Muscle of arm (tissue), 12 donors: ENCODE data around the gene SERPING1. TPM values are rescaled to one million over a fixed set of nuclear protein-coding genes. Genes with fewer than 3 reads are reported as not detected.

Experiments
- DNase-seq: peaks from one replicate; pipeline ENCODE4 v3.0.0-alpha.2; 2013
- polyA plus RNA-seq, 12 donors: library from polyadenylated mRNA; unstranded; fragments of 120-200 nt; gene quantifications; one replicate each; pipeline ENCODE4 v1.2.1, GENCODE V29; 2013; ENCODE audit not compliant: insufficient read length in 12 of 12

Gene SERPING1
- polyA plus RNA-seq, 12 donors, result 74.1 to 187 (median 90.7) TPM; not detected in 1

DNA sequence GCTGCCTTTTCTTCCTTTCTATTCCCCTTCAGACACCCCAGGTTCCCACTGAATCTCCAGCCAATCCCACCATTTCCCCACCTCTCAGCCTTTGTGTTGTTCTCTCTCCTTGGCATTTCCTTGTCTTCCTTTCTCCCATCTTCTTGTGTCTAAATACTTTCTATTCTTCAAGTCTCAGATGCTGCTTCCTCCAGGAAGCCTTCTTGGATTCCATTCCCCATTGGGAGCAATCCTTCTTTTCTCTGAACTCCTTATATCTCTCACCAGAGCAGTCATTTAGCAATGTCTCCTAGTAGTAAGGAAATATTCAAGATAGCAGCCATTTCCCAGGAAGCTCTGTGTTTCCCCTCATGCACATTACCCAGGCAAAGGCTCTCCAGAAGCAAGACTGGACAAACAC, 36.8 kb downstream of the SERPING1 start:
- no peak for DNase-seq

DNA sequence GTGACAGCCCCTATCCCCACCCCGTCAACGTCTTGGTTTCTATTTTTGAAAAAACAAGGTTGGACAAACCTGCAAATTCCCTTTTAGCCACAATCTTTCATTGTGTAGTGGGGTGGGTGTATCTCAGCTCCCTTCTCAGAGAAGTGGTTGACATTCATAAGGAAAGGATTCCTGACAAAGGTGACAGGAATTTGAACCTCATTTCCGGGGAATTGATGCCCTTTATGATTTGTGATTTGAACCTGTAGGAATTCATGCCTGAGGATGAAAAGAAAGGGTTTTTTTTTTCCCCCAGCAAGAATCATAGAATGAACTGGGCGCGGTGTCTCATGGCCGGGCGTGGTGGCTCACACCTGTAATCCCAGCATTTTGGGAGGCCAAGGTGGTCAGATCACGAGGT, 37.8 kb downstream of the SERPING1 start:
- no peak for DNase-seq

DNA sequence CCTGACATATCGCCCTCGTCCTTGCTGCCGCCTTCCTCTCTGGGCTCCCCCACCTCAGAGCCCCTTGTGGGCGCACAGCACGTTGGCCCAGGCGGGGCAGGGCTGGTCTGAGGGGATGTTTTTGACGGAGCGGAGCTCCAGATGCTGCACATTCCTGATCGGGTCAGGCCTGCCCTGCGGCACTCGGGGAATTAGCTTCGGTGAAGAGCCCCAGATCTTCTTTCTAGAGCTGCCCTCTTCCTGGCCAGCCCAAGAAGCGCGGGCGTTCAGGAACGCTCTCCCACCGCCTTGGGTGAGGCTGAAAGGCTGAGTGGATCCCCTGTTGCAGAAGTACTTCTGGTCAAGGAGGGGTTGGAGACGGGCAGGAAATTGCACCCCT, 40.1 kb downstream of the SERPING1 start:
- peak; percentile 26 for DNase-seq

DNA sequence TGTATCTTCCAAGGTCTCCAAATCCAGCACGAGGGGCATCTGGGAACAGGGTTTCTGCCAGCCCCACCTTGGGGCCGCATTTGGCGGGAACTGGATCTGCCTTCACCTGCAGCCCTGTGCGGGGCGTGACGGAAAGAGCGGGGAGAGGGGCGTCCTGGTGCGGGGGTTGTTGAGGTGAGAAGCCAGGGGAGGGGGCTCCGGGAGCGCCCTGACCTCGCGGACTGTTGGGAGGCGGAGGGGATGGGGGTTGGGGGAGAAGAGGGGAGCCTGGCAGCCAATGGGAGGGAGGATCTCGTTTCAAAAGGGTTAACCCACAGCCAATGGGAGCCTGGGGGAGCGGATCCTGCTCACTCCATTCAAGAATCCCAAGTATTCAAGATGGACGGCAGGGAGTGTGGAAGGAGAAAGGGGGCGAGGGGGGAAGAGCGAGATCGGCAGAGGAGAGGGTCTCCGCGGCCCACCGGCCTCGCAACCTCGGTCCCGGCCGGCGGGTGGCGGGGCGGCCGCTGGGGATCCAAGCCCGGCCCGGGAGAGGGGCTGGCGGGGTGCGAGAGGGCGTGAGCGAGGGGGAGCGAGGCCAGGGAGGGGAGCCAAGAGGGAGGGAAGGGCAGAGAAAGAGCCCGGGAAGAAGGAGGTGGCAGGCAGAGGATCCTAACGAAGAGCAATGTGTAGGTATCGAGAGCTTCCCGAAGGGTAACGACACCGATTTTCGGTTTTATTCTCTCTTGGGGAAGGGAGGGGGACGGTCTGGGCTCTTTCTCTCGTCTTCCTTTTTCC, 40.7 kb downstream of the SERPING1 start:
- DNase-seq, result peak; percentile 90

DNA sequence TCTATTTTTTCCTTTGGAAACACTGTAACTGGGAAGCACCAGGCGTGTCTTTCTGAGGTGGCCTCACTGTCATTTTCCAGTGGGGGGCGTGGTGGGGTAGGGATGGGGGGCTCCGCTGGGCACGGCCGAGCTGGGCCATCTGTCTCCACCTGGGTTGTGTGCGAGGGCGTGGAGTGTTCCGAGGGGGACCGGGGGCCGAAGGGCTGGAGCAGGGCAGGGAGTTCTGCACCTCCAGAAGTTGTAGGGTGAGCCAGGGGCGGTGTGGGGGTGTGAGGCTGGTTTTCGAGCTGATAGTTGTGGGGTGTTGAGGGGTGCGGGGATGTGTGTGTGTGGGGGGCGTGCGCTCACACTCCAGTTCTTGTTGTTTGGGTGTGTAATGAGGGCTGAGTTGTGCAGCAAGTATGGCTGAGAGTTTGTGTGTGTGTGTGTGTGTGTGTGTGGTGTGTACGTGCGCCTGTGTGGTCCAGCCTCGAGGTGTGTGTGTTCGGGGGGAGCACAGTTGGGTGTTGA, 41.4 kb downstream of the SERPING1 start:
- DNase-seq, result no peak

DNA sequence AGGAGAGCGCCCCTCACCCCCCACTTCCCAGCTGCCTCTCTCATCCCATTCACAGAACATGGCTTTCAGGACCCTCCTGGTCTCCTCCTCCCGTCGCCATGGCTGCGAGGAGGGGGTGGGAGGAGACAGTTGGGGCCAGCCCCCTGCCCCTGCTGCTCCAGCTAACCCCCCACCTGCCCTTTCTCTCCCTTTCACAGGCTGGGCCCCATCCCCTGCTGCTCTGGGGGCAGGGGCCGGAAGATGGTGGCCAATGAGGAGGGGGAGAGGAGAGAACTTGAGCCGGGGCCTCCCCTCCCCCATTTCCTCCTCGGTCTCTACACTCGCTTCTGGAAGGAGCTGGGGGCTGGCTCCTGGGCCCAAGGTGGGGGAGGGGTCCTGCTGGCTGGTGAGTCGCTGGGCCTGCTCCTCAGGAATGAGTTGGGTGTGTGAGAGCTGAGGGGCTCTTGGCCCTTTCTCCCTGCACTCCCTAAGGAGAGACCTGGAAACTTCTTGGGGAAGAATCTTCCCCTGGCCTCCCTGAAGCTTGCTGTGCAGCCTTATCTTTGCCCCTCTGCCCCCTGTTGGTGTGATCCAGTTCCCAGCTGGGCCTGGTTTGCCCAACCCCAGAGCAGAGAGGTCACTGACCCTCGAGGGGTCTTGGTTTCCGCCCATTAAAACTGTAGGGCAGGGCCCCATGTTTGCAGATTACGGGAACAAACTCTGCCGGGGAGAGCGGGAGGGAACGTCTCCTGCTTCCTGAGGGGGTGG, 42.0 kb downstream of the SERPING1 start:
- peak; percentile 82 for DNase-seq

DNA sequence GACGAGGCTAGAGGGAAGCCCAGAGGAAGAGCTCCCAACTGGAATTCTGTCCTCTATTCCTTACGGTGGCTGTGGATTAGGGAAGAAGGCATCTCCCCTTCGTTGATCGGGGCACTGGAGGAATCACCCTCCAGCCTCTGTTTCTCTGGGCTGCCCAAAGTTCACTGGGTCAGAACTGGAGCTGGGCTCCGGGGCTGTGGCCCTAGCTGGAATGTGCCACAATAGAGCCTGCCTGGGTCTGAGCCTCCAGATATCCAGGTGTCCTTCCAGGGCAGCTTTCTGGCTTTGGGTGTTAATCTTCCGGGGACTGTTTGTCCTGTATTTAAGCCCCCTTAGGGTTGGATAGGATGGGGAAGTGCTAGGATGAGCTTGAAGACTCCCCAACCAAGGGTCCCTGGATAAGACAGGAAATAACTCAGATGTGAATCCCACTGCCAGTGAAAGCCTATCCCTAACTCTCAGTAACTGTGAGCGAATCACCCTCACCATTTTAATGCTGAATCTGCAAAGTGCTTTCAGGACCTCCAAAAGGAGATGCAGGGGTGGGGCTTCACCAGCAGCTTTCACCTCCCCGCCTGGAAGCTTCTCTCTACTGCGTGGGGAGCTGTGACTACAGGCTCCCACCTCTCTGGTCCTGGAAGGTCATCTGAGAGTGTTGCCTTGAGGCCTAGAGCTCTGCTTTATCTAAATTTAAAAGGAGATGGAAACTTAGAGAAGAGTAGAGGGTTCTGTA, 42.7 kb downstream of the SERPING1 start:
- DNase-seq, result no peak

DNA sequence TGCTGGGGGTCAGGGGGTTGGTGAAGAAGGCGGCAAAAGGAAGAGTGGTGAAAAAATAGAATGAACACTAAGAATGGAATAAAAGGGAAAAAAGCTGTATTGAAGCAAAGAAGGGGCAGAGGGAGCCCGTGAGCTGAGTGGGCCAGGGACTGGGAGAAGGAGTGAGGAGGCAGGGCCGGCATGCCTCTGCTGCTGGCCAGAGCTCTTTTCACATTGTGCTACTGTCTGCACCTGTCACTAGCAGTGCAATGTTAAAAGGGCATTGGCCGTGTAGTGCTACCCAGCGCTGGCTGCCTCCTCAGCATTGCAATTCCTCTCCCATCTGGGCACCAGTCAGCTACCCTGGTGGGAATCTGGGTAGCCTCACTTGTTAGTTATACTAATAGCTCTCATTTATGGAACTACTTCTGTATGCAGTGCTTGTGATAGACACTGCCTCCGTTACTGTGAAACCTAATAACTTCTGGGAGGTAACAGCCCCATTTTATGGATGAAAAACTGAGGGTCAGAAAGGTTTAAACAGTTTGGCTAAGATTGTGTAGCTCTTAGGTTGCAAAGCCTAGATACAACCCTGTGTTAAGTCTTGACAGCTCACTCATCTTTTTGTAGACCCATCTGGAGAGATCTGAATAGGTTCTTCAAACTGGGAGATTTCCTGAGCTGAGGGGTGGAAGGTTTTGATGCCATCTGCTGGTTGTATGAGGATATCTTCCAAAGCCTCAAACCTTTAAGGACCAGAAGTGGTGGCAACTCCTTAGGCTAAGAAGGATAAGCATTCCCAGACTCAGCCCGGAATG, 43.7 kb downstream of the SERPING1 start:
- no peak for DNase-seq

DNA sequence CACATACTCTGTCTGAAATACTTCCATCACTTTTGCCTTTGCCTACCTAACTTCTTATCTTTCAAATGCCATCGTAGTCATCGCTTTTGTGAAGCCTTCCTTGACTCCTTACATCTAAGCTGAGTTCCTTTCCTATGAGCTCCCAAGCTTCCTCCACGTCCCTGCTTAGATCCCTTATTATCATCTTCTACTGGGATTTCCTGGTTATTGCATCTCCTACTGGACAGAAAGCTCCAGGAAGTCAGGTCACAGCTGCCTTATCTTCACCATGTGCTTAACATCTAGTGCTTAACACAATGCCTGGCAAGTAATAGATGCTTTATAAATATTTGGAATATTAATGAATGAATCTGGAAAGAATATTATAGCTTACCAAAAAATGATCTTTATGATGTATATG, 46.3 kb downstream of the SERPING1 start:
- no peak for DNase-seq

DNA sequence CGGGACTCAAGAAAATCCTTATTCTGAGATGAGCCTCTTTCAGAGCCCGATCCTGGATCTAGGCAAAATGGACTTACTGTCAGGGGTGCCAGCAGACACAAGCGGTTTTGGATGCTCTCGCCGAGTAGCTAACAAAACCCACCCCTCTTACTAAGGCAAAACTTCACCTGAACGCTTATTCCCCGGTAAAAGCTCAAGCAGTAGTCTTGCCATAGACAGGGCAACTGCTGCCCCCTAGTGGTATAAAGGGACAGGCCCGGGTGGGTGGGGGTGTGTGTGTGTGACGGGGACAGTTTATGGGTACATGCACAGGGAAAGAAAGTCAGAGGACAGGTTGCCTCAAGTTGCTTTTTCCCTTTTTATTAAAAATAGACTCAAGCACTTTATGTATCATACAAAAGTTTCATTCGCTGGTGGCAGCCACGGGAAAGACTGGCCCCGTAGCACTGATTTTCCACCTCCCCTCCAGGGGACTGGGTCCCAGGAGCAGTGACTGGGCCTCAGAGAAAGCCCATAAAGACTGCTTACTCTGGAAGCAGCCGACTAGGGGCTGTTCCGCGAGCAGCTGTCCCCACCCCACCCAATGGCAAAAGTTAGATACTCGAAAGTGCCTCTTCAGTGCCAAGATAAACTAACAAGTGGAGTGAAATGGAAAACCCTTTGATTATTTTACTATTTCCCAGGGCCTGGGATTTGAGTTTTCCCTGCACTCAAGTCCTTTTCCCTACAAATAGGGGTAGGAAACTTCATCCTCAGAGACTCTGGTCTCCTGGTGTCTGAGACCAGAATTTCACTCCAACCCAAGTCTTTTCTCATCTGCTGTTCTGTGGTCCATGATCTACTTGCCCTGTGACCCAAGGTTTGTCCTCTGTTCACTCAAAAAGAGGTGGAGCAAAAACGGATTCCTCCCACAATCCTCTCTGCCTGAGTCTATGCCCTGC, 47.5 kb downstream of the SERPING1 start:
- peak; percentile 78 for DNase-seq

DNA sequence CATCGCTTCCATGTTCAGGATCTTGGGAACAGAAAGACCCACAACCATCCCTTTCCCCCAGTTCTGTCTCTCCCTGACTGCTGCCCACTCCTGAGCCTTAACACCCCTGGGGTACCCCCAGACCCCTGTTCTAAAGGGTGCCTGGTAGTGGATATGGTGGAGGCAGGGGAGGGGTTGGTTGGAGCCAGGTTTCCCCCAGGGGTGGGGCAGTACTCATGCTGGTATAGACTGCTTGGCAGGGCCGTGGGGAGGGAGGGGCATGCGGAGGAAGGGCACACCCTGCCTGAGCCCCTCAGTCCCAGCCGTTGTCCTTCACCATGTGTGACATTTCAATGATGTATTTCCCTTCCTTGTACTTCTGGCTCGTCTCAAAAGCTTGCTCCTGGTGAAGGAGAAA, 48.2 kb downstream of the SERPING1 start:
- DNase-seq, result no peak

DNA sequence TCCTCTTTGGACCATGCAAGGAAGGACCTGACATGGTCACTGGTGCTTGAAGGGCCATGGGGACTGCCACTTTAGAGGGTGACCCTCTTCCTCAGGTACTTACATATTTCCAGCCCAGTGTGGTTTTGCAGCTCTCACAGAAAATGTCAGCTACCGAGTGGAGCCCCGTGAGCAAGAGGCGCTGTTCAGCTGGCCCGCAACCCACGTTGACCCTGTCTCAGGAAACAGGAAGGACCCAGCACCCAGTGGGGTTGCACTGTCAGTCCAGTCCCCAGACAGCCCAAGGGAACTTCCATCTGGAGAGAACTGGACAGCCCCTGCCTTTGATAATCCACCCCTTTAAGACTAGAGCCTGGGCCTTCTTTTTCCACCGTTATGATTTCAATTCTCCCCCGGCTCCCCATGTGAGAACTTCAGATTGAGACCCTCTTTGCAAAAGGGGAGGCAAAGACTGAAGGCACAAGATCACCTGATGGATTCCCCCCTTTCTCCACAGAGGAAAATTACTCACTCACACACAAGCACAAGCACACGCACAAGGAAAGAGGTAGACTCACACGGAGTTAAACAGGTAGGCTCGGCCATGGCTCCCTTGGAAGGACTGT, 48.8 kb downstream of the SERPING1 start:
- DNase-seq, result no peak

DNA sequence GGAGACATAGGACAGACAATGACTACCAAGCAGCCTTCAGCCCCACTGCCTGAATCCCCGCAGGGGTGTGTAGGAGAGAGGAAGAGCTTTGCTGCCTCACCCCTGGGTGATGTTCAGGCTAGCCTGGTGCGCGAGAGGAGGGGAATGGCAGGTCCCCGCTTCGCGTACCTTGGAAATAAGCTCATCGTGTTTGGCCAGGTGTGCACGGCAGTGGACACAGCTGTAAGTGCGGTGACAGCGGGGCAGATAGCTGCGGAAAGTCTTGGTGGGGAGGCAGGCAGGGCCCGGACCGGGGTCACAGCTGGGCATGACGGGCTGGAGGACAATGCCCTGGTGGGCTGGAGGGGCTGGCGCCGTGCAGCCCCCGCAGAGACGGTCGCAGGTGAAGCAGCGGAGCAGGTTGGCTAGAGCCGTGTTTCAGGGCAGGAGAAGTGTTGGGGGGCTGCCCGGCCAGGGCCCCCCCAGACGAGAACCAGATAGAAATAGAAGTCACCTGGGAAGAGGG, 49.4 kb downstream of the SERPING1 start:
- no peak for DNase-seq

DNA sequence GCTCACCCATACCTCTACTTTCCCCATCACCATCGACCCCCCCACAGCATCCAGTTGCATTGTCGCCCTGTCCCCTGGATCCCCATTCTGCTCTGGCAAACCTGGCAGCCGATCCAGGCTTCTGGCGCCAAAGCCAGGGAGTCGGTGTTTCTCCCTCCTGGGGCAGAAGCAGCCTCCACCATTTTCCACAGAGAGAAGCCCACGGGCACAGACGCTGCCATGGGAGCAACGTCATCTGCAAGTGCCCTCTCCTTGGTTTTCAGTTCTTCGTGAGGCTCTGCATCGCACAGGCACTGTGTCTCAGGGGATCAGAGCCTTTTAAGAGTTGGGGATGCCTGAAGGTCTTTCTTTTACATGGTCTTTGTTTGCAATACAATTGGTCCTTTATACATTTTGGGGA, 49.9 kb downstream of the SERPING1 start:
- DNase-seq, result no peak

DNA sequence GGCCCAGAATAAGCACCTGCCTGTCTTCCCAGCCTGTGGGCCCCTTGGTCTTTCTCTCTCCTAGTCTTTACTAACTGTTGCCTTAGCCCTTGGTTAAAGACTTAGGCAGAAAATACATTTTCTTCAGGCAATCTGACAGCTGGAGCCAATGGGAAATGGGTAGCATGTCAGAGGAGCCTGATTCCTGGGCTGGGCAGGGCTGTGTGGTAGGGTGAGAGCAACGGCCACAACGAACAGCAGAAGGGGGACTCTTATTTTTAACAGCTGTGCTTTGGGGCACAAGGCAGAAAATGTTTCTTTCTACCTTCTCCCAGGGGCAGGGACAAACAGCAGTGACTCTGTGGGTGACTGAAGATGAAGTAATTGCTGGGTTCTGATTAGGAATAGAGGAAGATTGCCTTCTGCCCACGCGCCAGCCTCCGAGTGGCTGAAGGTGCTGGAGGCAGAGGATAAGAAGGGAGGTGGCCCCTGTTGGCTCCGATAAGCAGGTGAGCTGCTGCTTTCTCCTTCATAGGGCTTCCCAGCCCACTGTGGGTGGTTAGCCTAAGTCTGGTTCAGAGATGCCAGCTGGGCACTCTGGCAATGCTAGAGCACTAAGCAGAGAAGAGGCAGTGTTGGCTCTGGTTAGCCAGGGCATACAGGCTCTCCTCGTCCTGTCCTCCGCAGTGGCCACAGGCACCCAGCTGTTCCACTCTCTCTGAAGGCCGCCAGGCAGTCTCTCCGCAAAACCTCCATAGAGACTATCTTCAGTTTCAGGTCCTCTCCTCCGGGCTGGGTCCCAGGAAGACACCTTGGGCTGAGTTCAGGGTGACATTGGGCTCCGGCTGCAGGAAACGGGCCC, 50.7 kb downstream of the SERPING1 start:
- no peak for DNase-seq

DNA sequence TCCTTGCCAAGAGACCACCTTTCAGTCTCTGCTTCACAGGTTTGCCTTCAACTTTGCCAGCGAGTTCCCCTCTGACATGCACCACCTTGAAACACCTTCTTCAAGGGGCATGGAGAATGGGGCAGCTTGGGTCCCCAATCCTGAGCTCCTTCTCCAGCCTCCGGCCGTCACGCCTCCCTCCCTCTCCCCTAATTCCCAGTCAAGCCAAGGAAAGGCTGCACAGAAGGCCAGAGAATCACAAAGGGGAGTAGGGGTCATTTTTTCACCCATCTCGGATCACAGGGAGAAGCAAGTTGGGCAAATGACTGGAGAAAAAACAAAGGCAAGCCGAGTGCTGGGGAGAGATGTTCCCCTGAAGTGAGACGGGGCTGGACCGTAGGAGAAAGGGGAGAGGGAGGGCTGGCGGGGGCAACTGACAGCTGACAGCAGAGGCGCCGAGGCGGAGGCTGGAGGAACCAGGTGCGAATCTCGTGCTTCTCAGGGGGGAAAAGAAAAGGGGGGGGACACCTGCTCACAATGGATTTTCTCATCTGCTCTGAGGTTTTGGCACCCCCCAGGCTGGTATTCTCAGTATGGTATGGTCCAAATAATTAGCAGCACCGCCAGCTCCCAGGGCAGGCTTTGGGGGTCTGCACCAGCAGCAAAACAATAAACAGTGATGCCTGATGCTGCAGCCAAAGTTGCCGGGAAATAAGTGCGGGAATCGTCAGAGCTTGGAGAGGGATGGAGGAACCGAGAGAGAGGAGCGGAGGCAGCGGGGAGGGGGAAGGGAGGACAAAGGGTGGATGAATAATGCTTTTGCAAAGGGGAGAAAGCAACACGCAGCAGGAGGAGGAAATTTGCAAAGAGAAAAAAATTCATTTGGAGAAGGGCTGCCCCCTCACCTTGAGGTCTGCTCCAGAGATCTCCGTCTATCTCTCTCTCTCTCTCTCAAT, 51.6 kb downstream of the SERPING1 start:
- DNase-seq, result no peak
